Colonic mucosa (tissue), 4 donors: ENCODE results near the gene TSSK2. TPM values are rescaled to one million over a fixed set of nuclear protein-coding genes. Genes with fewer than 3 reads are reported as not detected.
"Not testable (repeated sequence)": the region's sequence is repeated elsewhere in the genome, so short reads cannot be mapped to it uniquely, and the experiment has no call there.

Experiments used
- DNase-seq: peaks from one replicate; pipeline ENCODE4 v3.0.0-alpha.2; 2020
- H3K27ac ChIP-seq: fragments of 200-600 bp; one replicate; pipeline ENCODE4 v1.8.0; 2021
- H3K27me3 ChIP-seq: fragments of 200-600 bp; one replicate; pipeline ENCODE4 v1.8.0; 2021
- H3K36me3 ChIP-seq: fragments of 200-600 bp; one replicate; pipeline ENCODE4 v1.8.0; 2021
- H3K4me1 ChIP-seq: fragments of 200-600 bp; one replicate; pipeline ENCODE4 v1.8.0; 2021; ENCODE audit warnings: mild to moderate bottlenecking
- H3K4me3 ChIP-seq: fragments of 200-600 bp; one replicate; pipeline ENCODE4 v1.8.0; 2021
- H3K9ac ChIP-seq, 2 donors: one replicate each; pipeline ENCODE4 v1.7.0; 2013; ENCODE audit warnings: control low read depth in 2 of 2, low read depth in 2 of 2, low read length in 2 of 2
- H3K9me3 ChIP-seq: fragments of 200-600 bp; one replicate; pipeline ENCODE4 v1.8.0; 2021
- CTCF ChIP-seq: fragments of 200-600 bp; IDR thresholded peaks from one replicate; pipeline ENCODE4 v1.8.0; 2022; ENCODE audit warnings: antibody characterized with exemption, mild to moderate bottlenecking
- intact Hi-C: fragments of 100-400 bp; cut with DNase I; formaldehyde crosslinking; loops from one replicate; pipeline ENCODE4 v1.14.1; 2022
- total RNA-seq, 2 donors: library from RNA; stranded (reverse); fragmentation: NEBNext Ultra II Directional in 1 of 2; extraction: Animal tissue kit (Norgen Biotek cat#: 25700) in 1 of 2; gene quantifications; one replicate each; pipeline ENCODE4 v1.2.1, GENCODE V29; 2021
- donor health status: healthy.
- donor health status: DM: no; HTN: no; CAD: no.
- donor health status: DM: no; HTN: no; CAD: no.

TSSK2 gene
- total RNA-seq, result not detected

- intact Hi-C loops, result no loop called here
- Histone ChIP-seq H3K36me3 (peaks cover 5% of the 10 kb centered on the region), H3K4me1 (no peaks in the 10 kb centered on the region), H3K27me3 (no peaks in the 10 kb centered on the region), H3K9ac (no peak within 1 kb of the TSS), H3K4me3 (no peak within 1 kb of the TSS), H3K27ac (no peak within 1 kb of the TSS), H3K9me3 (no peaks in the 10 kb centered on the region)
- no peak for TF ChIP-seq CTCF
- no peak for DNase-seq
These were observed at the start of gene TSSK2 for GRCh38 chr22:19130959-19131684. TSSK2 (plus strand) TSS chr22:19131308; CDS start chr22:19131400, 92 bp downstream.

DNA sequence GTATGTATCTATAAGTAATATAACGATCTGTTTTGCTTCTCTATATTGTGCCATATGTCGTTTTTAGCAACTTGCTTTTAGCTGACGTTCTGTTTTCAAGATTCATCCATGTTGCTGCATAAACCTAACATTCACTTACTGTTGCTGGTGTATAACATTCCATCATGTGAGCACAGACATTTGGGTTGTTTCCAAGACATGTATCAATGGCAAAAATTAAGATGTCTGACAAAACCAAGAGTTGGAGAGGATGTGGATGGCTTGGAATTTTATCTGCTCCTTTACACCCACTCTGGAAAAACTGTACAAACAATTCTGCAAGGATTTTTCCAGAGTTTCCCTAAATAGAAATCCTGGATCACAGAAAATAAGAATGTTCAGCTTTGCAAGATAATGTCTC is 49.8 kb upstream of the TSSK2 start:
- no peak overlapping the region for H3K4me3 ChIP-seq
- no peaks in the 10 kb centered on the region for H3K36me3 ChIP-seq
- H3K9me3 ChIP-seq, result no peaks in the 10 kb centered on the region
- H3K27ac ChIP-seq, result no peak overlapping the region
- no peak for TF ChIP-seq CTCF
- H3K27me3 ChIP-seq, result no peaks in the 10 kb centered on the region
- no peak overlapping the region for H3K9ac ChIP-seq
- intact Hi-C loops, result no loop called here
- no peaks in the 10 kb centered on the region for H3K4me1 ChIP-seq
- no peak for DNase-seq

- Histone ChIP-seq H3K4me1 (no peaks in the 10 kb centered on the region), H3K4me3 (no peak overlapping the region), H3K27ac (no peak overlapping the region), H3K36me3 (no peaks in the 10 kb centered on the region), H3K27me3 (no peaks in the 10 kb centered on the region), H3K9me3 (no peaks in the 10 kb centered on the region), H3K9ac (no peak overlapping the region)
- intact Hi-C loops, result no loop called here
- DNase-seq, result no peak
- no peak for TF ChIP-seq CTCF
These were observed 49.0 kb upstream of the TSSK2 start for GRCh38 chr22:19082101-19082500.

DNA sequence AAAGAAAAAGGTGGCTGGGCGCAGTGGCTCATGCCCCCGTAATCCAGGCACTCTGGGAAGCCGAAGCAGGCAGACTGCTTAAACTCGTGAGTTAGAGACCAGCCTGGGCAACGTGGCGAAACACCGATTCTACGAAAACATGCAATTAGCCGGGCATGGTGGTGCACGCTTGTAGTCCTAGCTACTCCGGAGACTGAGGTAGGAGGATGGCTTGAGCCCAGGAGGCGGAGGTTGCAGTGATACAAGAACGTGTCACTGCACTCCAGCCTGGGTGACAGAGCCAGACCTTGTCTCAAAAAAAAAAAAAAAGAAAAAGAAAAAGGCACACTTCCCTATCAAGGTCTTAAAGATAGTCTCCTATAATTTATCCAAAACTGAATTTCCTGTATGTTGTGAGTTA is 48.3 kb upstream of the TSSK2 start:
- intact Hi-C loops, result no loop called here
- Histone ChIP-seq H3K9ac (no peak overlapping the region), H3K9me3 (no peaks in the 10 kb centered on the region), H3K4me3 (no peak overlapping the region), H3K27ac (no peak overlapping the region), H3K36me3 (no peaks in the 10 kb centered on the region), H3K27me3 (no peaks in the 10 kb centered on the region), H3K4me1 (no peaks in the 10 kb centered on the region)
- TF ChIP-seq CTCF, result no peak
- no peak for DNase-seq

GRCh38 chr22:19084126-19084525 is 47.0 kb upstream of the TSSK2 start:
- H3K9me3 ChIP-seq, DNase-seq, H3K27me3 ChIP-seq, H3K4me3 ChIP-seq, H3K9ac ChIP-seq, H3K4me1 ChIP-seq, intact Hi-C loops, H3K27ac ChIP-seq, H3K36me3 ChIP-seq: not testable (repeated sequence)

DNA sequence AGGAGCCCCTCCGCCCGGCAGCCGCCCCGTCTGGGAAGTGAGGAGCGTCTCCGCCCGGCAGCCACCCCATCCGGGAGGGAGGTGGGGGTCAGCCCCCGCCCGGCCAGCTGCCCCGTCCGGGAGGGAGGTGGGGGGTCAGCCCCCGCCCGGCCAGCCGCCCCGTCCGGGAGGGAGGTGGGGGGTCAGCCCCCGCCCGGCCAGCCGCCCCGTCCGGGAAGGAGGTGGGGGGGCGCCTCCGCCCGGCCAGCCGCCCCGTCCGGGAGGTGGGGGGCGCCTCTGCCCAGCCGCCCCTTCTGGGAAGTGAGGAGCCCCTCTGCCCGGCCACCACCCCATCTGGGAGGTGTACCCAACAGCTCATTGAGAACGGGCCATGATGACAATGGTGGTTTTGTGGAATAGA is 46.5 kb upstream of the TSSK2 start:
- DNase-seq, H3K27ac ChIP-seq, intact Hi-C loops, H3K36me3 ChIP-seq, H3K9me3 ChIP-seq, H3K4me3 ChIP-seq, H3K4me1 ChIP-seq, H3K27me3 ChIP-seq, H3K9ac ChIP-seq: not testable (repeated sequence)
